H1 (cell line): Measurements from ENCODE around the gene CTPS1. TPM values are rescaled to one million over a fixed set of nuclear protein-coding genes. Genes with fewer than 3 reads are reported as not detected.

Experiments
- BRCA1 ChIP-seq: IDR thresholded peaks from 2 replicates; pipeline ENCODE4 v1.6.1; 2012; ENCODE audit warnings: low read depth, low read length, improper control_type of control experiment
- MAFK ChIP-seq: IDR thresholded peaks from 2 replicates; pipeline ENCODE4 v1.6.1; 2012; ENCODE audit warnings: low read depth, mild to moderate bottlenecking, improper control_type of control experiment, low read length
- RXRA ChIP-seq: IDR thresholded peaks from 2 replicates; pipeline ENCODE4 v1.6.1; 2011; ENCODE audit warnings: low read depth, mild to moderate bottlenecking, low read length, moderate library complexity; ENCODE audit not compliant: insufficient read depth
- TBP ChIP-seq: IDR thresholded peaks from 2 replicates; pipeline ENCODE4 v1.6.1; 2011; ENCODE audit warnings: low read depth, low read length, improper control_type of control experiment
- TCF12 ChIP-seq: IDR thresholded peaks from 2 replicates; pipeline ENCODE4 v1.6.1; 2011; ENCODE audit warnings: low read depth, mild to moderate bottlenecking, low read length
- polyA plus RNA-seq, 7 experiments: library from polyadenylated mRNA; depleted of rRNA in 3 of 7; stranded (reverse) in 5 of 7; unstranded in 2 of 7; fragments of >200 nt in 5 of 7; fragments of 200-250 nt in 2 of 7; gene quantifications; 1 replicate in 5 of 7; 2 replicates in 1 of 7; 4 replicates in 1 of 7; pipeline versions ENCODE4 v1.2.1 to v1.2.3, GENCODE V29; 2011 to 2013; ENCODE audit warnings: missing spikeins in 2 of 7, mixed read lengths in 2 of 7
- total RNA-seq: library from RNA; stranded (reverse); fragmentation: NEBNext Ultra II Directional; extraction: Animal tissue kit (Norgen Biotek cat#: 25700); gene quantifications from 2 replicates; pipeline ENCODE4 v1.2.1, GENCODE V29; 2021

Gene CTPS1
- total and polyA plus RNA-seq, 2 of the 8 experiments (the other 6 are each of a cell fraction or from before 2014, with no cell fraction given) = 35.5 to 103 TPM

DNA sequence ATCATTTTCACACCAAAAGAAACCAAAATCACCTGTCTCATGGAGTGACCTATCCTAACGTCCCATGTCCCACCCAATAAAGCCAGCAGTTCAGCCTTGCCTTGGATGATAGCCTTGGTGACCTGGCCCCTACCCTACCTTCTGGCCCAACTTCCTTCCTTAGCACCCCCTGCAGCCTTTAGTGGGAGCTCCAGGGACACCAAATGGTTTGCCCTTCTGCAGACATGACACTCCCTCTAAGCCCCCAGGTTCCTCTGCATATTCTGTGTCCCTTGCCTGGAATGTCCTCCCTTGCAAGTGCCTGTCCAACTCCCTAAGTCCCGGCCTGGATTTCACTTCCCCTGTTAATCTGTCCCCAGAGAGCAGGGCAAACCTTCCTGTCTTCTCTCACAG, 39.9 kb downstream of the CTPS1 start (continued):
- TF ChIP-seq MAFK (no peak), TCF12 (no peak), BRCA1 (no peak), TBP (no peak), RXRA (no peak)
